Uterus (tissue), 4 donors: ENCODE results near the gene MRPS22. TPM values are rescaled to one million over a fixed set of nuclear protein-coding genes. Genes with fewer than 3 reads are reported as not detected.

Source experiments
- DNase-seq, 2 donors: peaks; one replicate each; pipeline ENCODE4 v3.0.0-alpha.2; 2019 to 2020
- H3K27ac ChIP-seq, 2 donors: fragments of 200-600 bp; sonication (generic); 1 replicate in 1 of 2; 2 replicates in 1 of 2; pipeline ENCODE4 v1.5.1; 2016 to 2018
- H3K27me3 ChIP-seq, 2 donors: fragments of 200-600 bp; sonication (generic); one replicate each; pipeline ENCODE4 v1.5.1; 2018 to 2019; ENCODE audit warnings: control low read depth in 1 of 2
- H3K36me3 ChIP-seq, 2 donors: fragments of 200-600 bp; sonication (generic); one replicate each; pipeline ENCODE4 v1.5.1; 2019; ENCODE audit warnings: control low read depth in 1 of 2
- H3K4me1 ChIP-seq, 2 donors: fragments of 200-600 bp; sonication (generic); one replicate each; pipeline ENCODE4 v1.5.1; 2018 to 2019; ENCODE audit warnings: control low read depth in 1 of 2
- H3K4me3 ChIP-seq, 2 donors: fragments of 200-600 bp; sonication (generic); 1 replicate in 1 of 2; 2 replicates in 1 of 2; pipeline ENCODE4 v1.5.1; 2018 to 2019; ENCODE audit warnings: mild to moderate bottlenecking in 1 of 2
- H3K9me3 ChIP-seq, 2 donors: fragments of 200-600 bp; sonication (generic); one replicate each; pipeline ENCODE4 v1.5.1; 2019; ENCODE audit warnings: control low read depth in 1 of 2
- CTCF ChIP-seq, 4 experiments: fragments of 200-600 bp in 2 of 4; fragments of 450-650 bp in 2 of 4; sonication (generic) in 2 of 4; IDR thresholded peaks; one replicate each; pipeline ENCODE4 v1.5.1; 2016 to 2019; ENCODE audit warnings: antibody characterized with exemption in 4 of 4, mild to moderate bottlenecking in 2 of 4, moderate library complexity in 1 of 4
- POLR2A ChIP-seq, 2 donors: fragments of 450-650 bp; IDR thresholded peaks; one replicate each; pipeline ENCODE4 v1.6.1; 2016; ENCODE audit warnings: antibody characterized with exemption in 2 of 2, mild to moderate bottlenecking in 1 of 2, moderate library complexity in 1 of 2
- intact Hi-C: fragments of 100-400 bp; cut with DNase I; formaldehyde crosslinking; loops from one replicate; pipeline ENCODE4 v1.15.1; 2023; ENCODE audit warnings: low total_unique reads
- total RNA-seq, 4 donors: library from RNA; depleted of rRNA in 3 of 4; stranded (reverse); fragments of >200 nt in 3 of 4; gene quantifications; one replicate each; pipeline versions ENCODE4 v1.1.0 to v1.2.4, GENCODE V29; 2014 to 2023
- donor health status: DM: yes; HTN: yes; CAD: no.

Gene MRPS22
- total RNA-seq, 4 donors from 2014 or later = 47.8 to 118 (median 76.5) TPM

DNA sequence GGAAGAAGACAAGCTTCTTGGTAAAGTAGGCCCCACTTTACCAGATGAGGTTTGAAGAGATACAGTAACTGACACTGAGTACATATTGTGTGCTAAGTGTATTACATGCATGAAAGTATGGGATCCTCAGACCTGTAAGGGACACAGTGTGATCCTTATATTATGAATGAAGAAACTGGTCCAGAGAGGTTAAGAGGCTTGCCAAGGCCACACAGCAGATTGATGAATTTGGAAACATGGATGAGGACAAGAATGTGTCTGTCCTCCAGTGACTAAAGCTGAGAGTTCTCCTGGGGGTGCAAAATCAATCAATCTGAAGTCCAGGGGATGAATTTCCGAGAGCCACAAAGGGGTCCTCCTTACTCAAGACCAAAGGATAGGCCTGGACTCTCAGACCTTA lies 31.4 kb upstream of the MRPS22 start:
- Histone ChIP-seq H3K4me1 (peaks cover 0 to 11% of the 10 kb centered on the region in 2 donors), H3K36me3 (no peaks in the 10 kb centered on the region), H3K27me3 (no peaks in the 10 kb centered on the region), H3K27ac (no peak overlapping the region), H3K9me3 (no peaks in the 10 kb centered on the region), H3K4me3 (no peak overlapping the region)
- intact Hi-C loops = no loop called here
- DNase-seq = no peak
- TF ChIP-seq POLR2A (IDR thresholded peaks at IDR 0.05) = no peak
- no peak for TF ChIP-seq CTCF (IDR thresholded peaks at IDR 0.05)

DNA sequence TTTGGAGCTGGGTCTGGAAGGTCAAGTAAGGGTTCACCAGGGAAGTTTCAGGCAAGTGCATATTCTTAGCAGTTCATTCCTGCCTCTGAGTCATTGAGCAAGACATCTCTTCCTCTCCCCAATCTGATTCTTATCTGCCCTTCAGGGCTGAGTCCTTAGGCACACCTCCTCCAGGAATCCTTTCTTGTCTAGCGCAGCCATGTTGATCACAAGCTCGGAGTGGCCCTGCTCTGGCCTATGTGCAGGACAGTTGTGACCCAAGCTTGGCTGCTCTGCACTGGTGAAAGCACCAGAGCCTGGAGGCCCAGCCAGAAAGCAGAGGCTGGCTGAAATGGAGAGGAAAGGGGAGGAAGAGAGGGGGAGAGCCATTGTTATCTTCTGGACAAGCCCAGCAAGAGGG lies 30.9 kb upstream of the MRPS22 start:
- no peaks in the 10 kb centered on the region for H3K9me3 ChIP-seq
- intact Hi-C loops = no loop called here
- no peak overlapping the region for H3K27ac ChIP-seq
- peaks cover 0 to 11% of the 10 kb centered on the region in 2 donors for H3K4me1 ChIP-seq
- no peak overlapping the region for H3K4me3 ChIP-seq
- TF ChIP-seq CTCF (IDR thresholded peaks at IDR 0.05) (no peak), POLR2A (IDR thresholded peaks at IDR 0.05) (no peak)
- no peaks in the 10 kb centered on the region for H3K27me3 ChIP-seq
- DNase-seq = no peak
- no peaks in the 10 kb centered on the region for H3K36me3 ChIP-seq

- TF ChIP-seq CTCF (IDR thresholded peaks at IDR 0.05) (no peak), POLR2A (IDR thresholded peaks at IDR 0.05) (no peak)
- H3K27me3 ChIP-seq = no peaks in the 10 kb centered on the region
- peaks cover 0 to 11% of the 10 kb centered on the region in 2 donors for H3K4me1 ChIP-seq
- DNase-seq = no peak
- intact Hi-C loops = no loop called here
- H3K36me3 ChIP-seq = no peaks in the 10 kb centered on the region
- H3K9me3 ChIP-seq = no peaks in the 10 kb centered on the region
- no peak overlapping the region for H3K27ac ChIP-seq
- no peak overlapping the region for H3K4me3 ChIP-seq
These were observed 29.9 kb upstream of the MRPS22 start for GRCh38 chr3:139313921-139314320.

- no peaks in the 10 kb centered on the region for H3K27me3 ChIP-seq
These were observed 26.6 kb upstream of the MRPS22 start for GRCh38 chr3:139317215-139317614.

More at GRCh38 chr3:139317215-139317614, 26.6 kb upstream of the MRPS22 start:
- intact Hi-C loops = no loop called here
- Histone ChIP-seq H3K9me3 (no peaks in the 10 kb centered on the region), H3K4me3 (no peak overlapping the region), H3K36me3 (no peaks in the 10 kb centered on the region), H3K4me1 (no peaks in the 10 kb centered on the region), H3K27ac (no peak overlapping the region)
- DNase-seq = no peak
- TF ChIP-seq POLR2A (IDR thresholded peaks at IDR 0.05) (no peak), CTCF (IDR thresholded peaks at IDR 0.05) (no peak)
